CD4-positive, alpha-beta T cell treated with Interleukin-1 beta for 1 hour (primary cell): ENCODE measurements around the gene PLOD2.

Experiments
- DNase-seq, 2 donors: peaks; one replicate each; pipeline ENCODE4 v3.0.0-alpha.2; 2020 to 2022

Gene PLOD2

GRCh38 chr3:146033950-146034349 is 127.0 kb downstream of the PLOD2 start:
- DNase-seq: no peak

GRCh38 chr3:146026547-146026946 is 134.4 kb downstream of the PLOD2 start:
- no peak for DNase-seq

GRCh38 chr3:146024260-146024659 is 136.7 kb downstream of the PLOD2 start:
- DNase-seq: no peak

GRCh38 chr3:146020969-146021368 is 140.0 kb downstream of the PLOD2 start:
- no peak for DNase-seq

GRCh38 chr3:146019508-146019907 is 141.5 kb downstream of the PLOD2 start:
- DNase-seq: no peak
